HCT116 (cell line): ENCODE results near the gene ATP2B3. TPM values are rescaled to one million over a fixed set of nuclear protein-coding genes. Genes with fewer than 3 reads are reported as not detected.

Source experiments
- ATAC-seq: fragments of 200-7000 bp; cut with Tn5 transposase; 2 replicates; pipeline ENCODE4 v1.9.1; 2020; ENCODE audit warnings: mild to moderate bottlenecking, moderate library complexity
- BruUV-seq: library from RNA; stranded (reverse); fragments of 400-500 nt; replicated peaks from 2 replicates; lab custom pipeline; 2021; lab: Mats Ljungman, UMichigan
- CTCF ChIA-PET: fragments of 300-600 bp; sonication (Branson Sonifier 250); formaldehyde crosslinking; loops from one replicate; lab custom pipeline; 2021; ENCODE audit warnings: antibody characterized with exemption; lab: Charles Lee
- POLR2A ChIA-PET: fragments of 300-600, 350-600 bp; sonication (Branson Sonifier 250); formaldehyde crosslinking; loops from one replicate; lab custom pipeline; 2021; ENCODE audit warnings: antibody characterized with exemption; lab: Charles Lee
- RAD21 ChIA-PET, 2 experiments: fragments of 300-600 bp; sonication (Branson Sonifier 250); formaldehyde crosslinking; loops; one replicate each; lab custom pipeline; 2023; ENCODE audit warnings: low total read pairs in 2 of 2; ENCODE audit not compliant: uncharacterized antibody in 2 of 2, unreplicated experiment in 2 of 2, low non-redundant PET in 1 of 2; lab: Charles Lee
- DNase-seq: peaks from one replicate; pipeline ENCODE4 v3.0.0-alpha.2; 2010; ENCODE audit warnings: low read depth, low spot score
- H2AFZ ChIP-seq: fragments of 200-600 bp; shearing (Covaris generic), sonication (generic); 2 replicates; pipeline ENCODE4 v1.6.1; 2017; ENCODE audit warnings: low read depth, mixed run types, mixed read lengths, antibody characterized with exemption, low read length; ENCODE audit not compliant: poor library complexity, severe bottlenecking
- H3K27ac ChIP-seq: 2 replicates; pipeline ENCODE4 v1.5.1; 2012; ENCODE audit warnings: low read depth, low read length
- H3K27me3 ChIP-seq: fragments of 200-600 bp; sonication (generic); 2 replicates; pipeline ENCODE4 v1.6.1; 2016; ENCODE audit warnings: mixed run types, low read length, mixed read lengths; ENCODE audit not compliant: insufficient read depth
- H3K36me3 ChIP-seq, 2 experiments: fragments of 200-500 bp in 1 of 2; fragments of 200-600 bp in 1 of 2; sonication (Bioruptor generic) in 1 of 2; sonication (generic) in 1 of 2; 2 replicates each; pipeline versions ENCODE4 v1.5.1 to v1.6.1; 2014 to 2016; ENCODE audit warnings: low read length in 2 of 2, inconsistent platforms in 1 of 2, mixed read lengths in 1 of 2, mixed run types in 1 of 2; ENCODE audit not compliant: insufficient read depth in 2 of 2, control insufficient read depth in 1 of 2
- H3K4me1 ChIP-seq, 2 experiments: fragments of 200-600 bp in 1 of 2; sonication (generic) in 1 of 2; 2 replicates each; pipeline versions ENCODE4 v1.5.1 to v1.6.1; 2012 to 2017; ENCODE audit warnings: low read length in 2 of 2, inconsistent platforms in 1 of 2, mild to moderate bottlenecking in 1 of 2, mixed read lengths in 1 of 2, mixed run types in 1 of 2, moderate library complexity in 1 of 2; ENCODE audit not compliant: insufficient read depth in 2 of 2, control insufficient read depth in 1 of 2
- H3K4me2 ChIP-seq: fragments of 200-600 bp; sonication (generic); 2 replicates; pipeline ENCODE4 v1.6.1; 2017; ENCODE audit warnings: mixed run types, low read length, mixed read lengths
- H3K4me3 ChIP-seq, 2 experiments: fragments of 200-600 bp in 1 of 2; sonication (generic) in 1 of 2; replicated peaks in 1 of 2; 2 replicates each; pipeline ENCODE4 v1.5.1; 2011 to 2016; ENCODE audit warnings: low read length in 2 of 2, control low read depth in 1 of 2, low read depth in 1 of 2, mild to moderate bottlenecking in 1 of 2, mixed read lengths in 1 of 2, mixed run types in 1 of 2
- H3K79me2 ChIP-seq: fragments of 200-600 bp; sonication (generic); 2 replicates; pipeline ENCODE4 v1.6.1; 2017; ENCODE audit warnings: mild to moderate bottlenecking, mixed run types, low read length, moderate library complexity, mixed read lengths; ENCODE audit not compliant: insufficient read depth
- H3K9ac ChIP-seq: fragments of 200-600 bp; sonication (generic); 2 replicates; pipeline ENCODE4 v1.6.1; 2016; ENCODE audit warnings: low read length, mixed read lengths
- H3K9me2 ChIP-seq: fragments of 200-600 bp; sonication (generic), shearing (Covaris generic); 2 replicates; pipeline ENCODE4 v1.6.1; 2017; ENCODE audit warnings: mixed run types, mild to moderate bottlenecking, moderate library complexity; ENCODE audit not compliant: insufficient read depth
- H3K9me3 ChIP-seq, 2 experiments: fragments of 200-500 bp in 1 of 2; fragments of 200-600 bp in 1 of 2; sonication (Bioruptor generic) in 1 of 2; sonication (generic) in 1 of 2; 2 replicates each; pipeline ENCODE4 v1.6.1; 2014 to 2017; ENCODE audit warnings: low read length in 2 of 2, mixed read lengths in 2 of 2, inconsistent platforms in 1 of 2, low read depth in 1 of 2, mild to moderate bottlenecking in 1 of 2, mixed run types in 1 of 2, moderate library complexity in 1 of 2; ENCODE audit not compliant: control insufficient read depth in 1 of 2, insufficient read depth in 1 of 2
- H4K20me1 ChIP-seq: fragments of 200-600 bp; sonication (generic), shearing (Covaris generic); 2 replicates; pipeline ENCODE4 v1.6.1; 2017; ENCODE audit warnings: mixed run types, mild to moderate bottlenecking, moderate library complexity; ENCODE audit not compliant: insufficient read depth
- ATF3 ChIP-seq: IDR thresholded peaks from 2 replicates; pipeline ENCODE4 v1.6.1; 2012
- CEBPB ChIP-seq: IDR thresholded peaks from 2 replicates; pipeline ENCODE4 v1.6.1; 2012; ENCODE audit warnings: low read depth
- EGR1 ChIP-seq: IDR thresholded peaks from 2 replicates; pipeline ENCODE4 v1.6.1; 2012; ENCODE audit warnings: low read depth
- EZH2 ChIP-seq: fragments of 200-600 bp; sonication (generic); IDR thresholded peaks from 2 replicates; pipeline ENCODE4 v1.6.1; 2017; ENCODE audit warnings: antibody characterized with exemption, mixed run types
- EZH2phosphoT487 ChIP-seq: fragments of 200-600 bp; IDR thresholded peaks from 2 replicates; pipeline ENCODE4 v1.6.1; 2018; ENCODE audit warnings: antibody characterized with exemption, borderline replicate concordance
- JUND ChIP-seq: IDR thresholded peaks from 2 replicates; pipeline ENCODE4 v1.6.1; 2012
- POLR2A ChIP-seq: IDR thresholded peaks from 2 replicates; pipeline ENCODE4 v1.7.0; 2011; ENCODE audit warnings: borderline replicate concordance; ENCODE audit not compliant: insufficient read depth, insufficient read length; ENCODE audit errors: extremely low read depth
- RAD21 ChIP-seq: IDR thresholded peaks from 2 replicates; pipeline ENCODE4 v1.6.1; 2012; ENCODE audit warnings: low read depth, mild to moderate bottlenecking
- REST ChIP-seq: IDR thresholded peaks from 2 replicates; pipeline ENCODE4 v1.6.1; 2012; ENCODE audit warnings: low read depth
- SIN3A ChIP-seq: IDR thresholded peaks from 2 replicates; pipeline ENCODE4 v1.6.1; 2012; ENCODE audit warnings: low read depth
- SP1 ChIP-seq: IDR thresholded peaks from 2 replicates; pipeline ENCODE4 v1.6.1; 2012; ENCODE audit warnings: low read depth
- TCF7L2 ChIP-seq: IDR thresholded peaks from 2 replicates; pipeline ENCODE4 v1.7.0; 2011; ENCODE audit warnings: borderline replicate concordance, inconsistent platforms; ENCODE audit not compliant: insufficient read depth, insufficient read length; ENCODE audit errors: extremely low read depth
- YY1 ChIP-seq: IDR thresholded peaks from 2 replicates; pipeline ENCODE4 v1.6.1; 2011; ENCODE audit warnings: low read length, low read depth, moderate library complexity, mild to moderate bottlenecking; ENCODE audit not compliant: insufficient replicate concordance; ENCODE audit errors: extremely low read depth
- ZFX ChIP-seq: fragments of 450-650 bp; IDR thresholded peaks from 2 replicates; pipeline ENCODE4 v1.6.1; 2017
- intact Hi-C: fragments of 100-400 bp; cut with micrococcal nuclease; formaldehyde crosslinking; loops from 2 replicates; pipeline ENCODE4 v1.10.0; 2022
- total RNA-seq: library from RNA; stranded (reverse); gene quantifications from one replicate; pipeline ENCODE4 v1.2.1, GENCODE V29; 2021; ENCODE audit not compliant: unreplicated experiment
- TF ChIP-seq, protein P1 (sequence below), 3 experiments: fragments of 200-600 bp in 1 of 3; sonication (generic) in 1 of 3; IDR thresholded peaks in 2 of 3; conservative IDR thresholded peaks in 1 of 3; 2 replicates each; pipeline ENCODE4 v1.5.1; 2012 to 2017; ENCODE audit warnings: low read depth in 2 of 3, low read length in 2 of 3, antibody characterized with exemption in 1 of 3, borderline replicate concordance in 1 of 3, control low read depth in 1 of 3, mild to moderate bottlenecking in 1 of 3, mixed read lengths in 1 of 3, mixed run types in 1 of 3, moderate library complexity in 1 of 3; ENCODE audit not compliant: insufficient read depth in 1 of 3
- TF ChIP-seq, protein P2 (sequence below): IDR thresholded peaks from 2 replicates; pipeline ENCODE4 v1.6.1; 2012

ATP2B3 gene
- total RNA-seq, 1 experiment from 2014 or later: not detected

GRCh38 chrX:153505361-153505760 lies 12.1 kb upstream of the ATP2B3 start:
- no peaks in the 10 kb centered on the region for H4K20me1 ChIP-seq
- no peaks in the 10 kb centered on the region for H3K27me3 ChIP-seq
- H2AFZ ChIP-seq: no peak overlapping the region
- no peak overlapping the region for H3K27ac ChIP-seq
- ChIA-PET RAD21 (no interaction called here), POLR2A (no interaction called here), CTCF (interaction anchor here (2.2 kb wide), 1 partner anchor 473 kb away, joined by 7 read pairs; no protein-coding TSS in a partner anchor)
- intact Hi-C loops: loop anchor here (10.0 kb wide), 1 partner anchor 471 kb away; no protein-coding TSS in a partner anchor
- no peaks in the 10 kb centered on the region for H3K79me2 ChIP-seq
- DNase-seq (no peak), ATAC-seq (no peak)
- BruUV-seq: no TSS peak
- no peak overlapping the region for H3K9ac ChIP-seq
- H3K4me2 ChIP-seq: no peak overlapping the region
- H3K4me3 ChIP-seq: no peak overlapping the region
- H3K9me2 ChIP-seq: no peaks in the 10 kb centered on the region
- no peaks in the 10 kb centered on the region for H3K9me3 ChIP-seq
- no peak for TF ChIP-seq RAD21
- TF ChIP-seq EZH2phosphoT487: no peak
- no peak for TF ChIP-seq JUND
- TF ChIP-seq EGR1: no peak
- no peak for TF ChIP-seq ZFX
- TF ChIP-seq, protein P1, sequence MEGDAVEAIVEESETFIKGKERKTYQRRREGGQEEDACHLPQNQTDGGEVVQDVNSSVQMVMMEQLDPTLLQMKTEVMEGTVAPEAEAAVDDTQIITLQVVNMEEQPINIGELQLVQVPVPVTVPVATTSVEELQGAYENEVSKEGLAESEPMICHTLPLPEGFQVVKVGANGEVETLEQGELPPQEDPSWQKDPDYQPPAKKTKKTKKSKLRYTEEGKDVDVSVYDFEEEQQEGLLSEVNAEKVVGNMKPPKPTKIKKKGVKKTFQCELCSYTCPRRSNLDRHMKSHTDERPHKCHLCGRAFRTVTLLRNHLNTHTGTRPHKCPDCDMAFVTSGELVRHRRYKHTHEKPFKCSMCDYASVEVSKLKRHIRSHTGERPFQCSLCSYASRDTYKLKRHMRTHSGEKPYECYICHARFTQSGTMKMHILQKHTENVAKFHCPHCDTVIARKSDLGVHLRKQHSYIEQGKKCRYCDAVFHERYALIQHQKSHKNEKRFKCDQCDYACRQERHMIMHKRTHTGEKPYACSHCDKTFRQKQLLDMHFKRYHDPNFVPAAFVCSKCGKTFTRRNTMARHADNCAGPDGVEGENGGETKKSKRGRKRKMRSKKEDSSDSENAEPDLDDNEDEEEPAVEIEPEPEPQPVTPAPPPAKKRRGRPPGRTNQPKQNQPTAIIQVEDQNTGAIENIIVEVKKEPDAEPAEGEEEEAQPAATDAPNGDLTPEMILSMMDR (IDR thresholded peaks at IDR 0.05 in 2 of 3, conservative IDR thresholded peaks at IDR 0.05 in 1 of 3; ENCODE audit: borderline replicate concordance in 1 of 3, insufficient read depth in 1 of 3, low read depth in 2 of 3, low read length in 2 of 3): no peak
- TF ChIP-seq ATF3: no peak
- TF ChIP-seq POLR2A: no peak
- no peak for TF ChIP-seq TCF7L2
- no peak for TF ChIP-seq YY1
- no peak for TF ChIP-seq EZH2
- TF ChIP-seq SP1: no peak
- no peak for TF ChIP-seq SIN3A
- TF ChIP-seq, protein P2, sequence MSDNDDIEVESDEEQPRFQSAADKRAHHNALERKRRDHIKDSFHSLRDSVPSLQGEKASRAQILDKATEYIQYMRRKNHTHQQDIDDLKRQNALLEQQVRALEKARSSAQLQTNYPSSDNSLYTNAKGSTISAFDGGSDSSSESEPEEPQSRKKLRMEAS: no peak
- TF ChIP-seq REST: no peak
- TF ChIP-seq CEBPB: no peak
- H3K4me1 ChIP-seq: peaks cover 0 to 5% of the 10 kb centered on the region in 2 experiments; a peak in 1 of 4 replicates
- no peaks in the 10 kb centered on the region for H3K36me3 ChIP-seq
